Glutamatergic neuron (in vitro differentiated cells): ENCODE measurements around the gene FEZ2. TPM values are rescaled to one million over a fixed set of nuclear protein-coding genes. Genes with fewer than 3 reads are reported as not detected.

ENCODE experiments used
- DNase-seq: peaks from one replicate; pipeline ENCODE4 v3.0.0; 2022
- H3K27ac Mint-ChIP-seq: one replicate; pipeline ENCODE4 v1.8.0; 2020; ENCODE audit warnings: mild to moderate bottlenecking, mixed read lengths, inconsistent platforms; ENCODE audit not compliant: unreplicated experiment
- H3K27me3 Mint-ChIP-seq: one replicate; pipeline ENCODE4 v1.8.0; 2020; ENCODE audit warnings: mild to moderate bottlenecking, moderate library complexity, mixed read lengths, inconsistent platforms; ENCODE audit not compliant: unreplicated experiment
- H3K36me3 Mint-ChIP-seq: one replicate; pipeline ENCODE4 v1.8.0; 2020; ENCODE audit warnings: mild to moderate bottlenecking, mixed read lengths, inconsistent platforms; ENCODE audit not compliant: unreplicated experiment
- H3K4me1 Mint-ChIP-seq: one replicate; pipeline ENCODE4 v1.8.0; 2020; ENCODE audit warnings: mild to moderate bottlenecking, low read depth, mixed read lengths, inconsistent platforms; ENCODE audit not compliant: unreplicated experiment
- H3K4me3 Mint-ChIP-seq: one replicate; pipeline ENCODE4 v1.8.0; 2020; ENCODE audit warnings: mild to moderate bottlenecking, mixed read lengths, inconsistent platforms; ENCODE audit not compliant: unreplicated experiment
- H3K9me3 Mint-ChIP-seq: one replicate; pipeline ENCODE4 v1.8.0; 2020; ENCODE audit warnings: mild to moderate bottlenecking, moderate library complexity, mixed read lengths, inconsistent platforms; ENCODE audit not compliant: unreplicated experiment
- total RNA-seq: library from RNA; stranded (reverse); fragmentation: NEBNext Ultra II Directional; extraction: Animal tissue kit (Norgen Biotek cat#: 25700); gene quantifications from one replicate; pipeline ENCODE4 v1.2.1, GENCODE V29; 2021; ENCODE audit not compliant: unreplicated experiment
- TF ChIP-seq, protein P1 (sequence below): fragments of 200-600 bp; sonication (generic); IDR thresholded peaks from one replicate; pipeline ENCODE4 v1.5.0; 2021; ENCODE audit not compliant: partially characterized antibody, unreplicated experiment

The FEZ2 gene
- total RNA-seq, 1 donor from 2014 or later: 47.3 TPM

DNA sequence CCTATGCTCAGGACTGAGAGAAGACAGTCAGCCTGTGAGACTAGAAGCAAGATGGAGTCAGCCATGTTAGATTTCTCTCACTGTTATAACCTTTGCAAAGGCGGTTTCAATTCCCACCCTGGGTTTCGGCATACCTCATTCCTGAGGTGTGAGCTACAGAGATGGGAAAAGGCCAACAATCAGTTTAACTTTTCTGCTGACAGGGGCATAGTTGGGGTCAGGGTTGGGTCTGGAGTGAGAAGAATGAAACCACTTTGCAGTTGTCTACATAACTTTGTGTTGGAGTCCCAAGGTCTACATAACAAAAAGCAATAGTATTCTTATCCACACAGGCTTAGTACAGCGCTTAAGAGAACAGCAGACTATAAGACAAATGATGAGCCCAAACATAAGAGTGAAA lies 28.1 kb upstream of the FEZ2 start:
- Mint-ChIP-seq H3K9me3 (no peaks in the 10 kb centered on the region), H3K27me3 (no peaks in the 10 kb centered on the region), H3K36me3 (no peaks in the 10 kb centered on the region), H3K4me1 (no peaks in the 10 kb centered on the region), H3K27ac (no peak overlapping the region), H3K4me3 (no peak overlapping the region)
- DNase-seq: no peak
- TF ChIP-seq, protein P1, sequence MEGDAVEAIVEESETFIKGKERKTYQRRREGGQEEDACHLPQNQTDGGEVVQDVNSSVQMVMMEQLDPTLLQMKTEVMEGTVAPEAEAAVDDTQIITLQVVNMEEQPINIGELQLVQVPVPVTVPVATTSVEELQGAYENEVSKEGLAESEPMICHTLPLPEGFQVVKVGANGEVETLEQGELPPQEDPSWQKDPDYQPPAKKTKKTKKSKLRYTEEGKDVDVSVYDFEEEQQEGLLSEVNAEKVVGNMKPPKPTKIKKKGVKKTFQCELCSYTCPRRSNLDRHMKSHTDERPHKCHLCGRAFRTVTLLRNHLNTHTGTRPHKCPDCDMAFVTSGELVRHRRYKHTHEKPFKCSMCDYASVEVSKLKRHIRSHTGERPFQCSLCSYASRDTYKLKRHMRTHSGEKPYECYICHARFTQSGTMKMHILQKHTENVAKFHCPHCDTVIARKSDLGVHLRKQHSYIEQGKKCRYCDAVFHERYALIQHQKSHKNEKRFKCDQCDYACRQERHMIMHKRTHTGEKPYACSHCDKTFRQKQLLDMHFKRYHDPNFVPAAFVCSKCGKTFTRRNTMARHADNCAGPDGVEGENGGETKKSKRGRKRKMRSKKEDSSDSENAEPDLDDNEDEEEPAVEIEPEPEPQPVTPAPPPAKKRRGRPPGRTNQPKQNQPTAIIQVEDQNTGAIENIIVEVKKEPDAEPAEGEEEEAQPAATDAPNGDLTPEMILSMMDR: no peak

DNA sequence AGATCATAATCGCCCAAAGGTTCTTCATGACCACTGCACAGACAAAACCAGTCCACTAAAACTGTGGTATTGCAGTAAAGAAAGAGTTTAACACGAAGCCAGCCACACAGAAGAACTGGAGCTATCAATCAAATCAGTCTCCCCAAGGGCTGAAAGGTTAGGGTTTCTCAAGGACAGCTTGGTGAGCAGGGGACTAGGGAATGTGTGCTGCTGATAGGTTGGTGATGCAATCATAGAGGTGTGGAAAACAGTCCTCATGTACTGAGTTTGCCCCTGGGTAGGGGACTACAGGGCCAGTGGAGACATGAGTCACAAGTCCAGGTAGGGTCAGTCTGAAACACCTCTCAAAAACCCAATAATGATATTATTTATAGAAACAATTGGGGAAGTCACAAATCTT lies 27.3 kb upstream of the FEZ2 start:
- Mint-ChIP-seq H3K36me3 (no peaks in the 10 kb centered on the region), H3K27me3 (no peaks in the 10 kb centered on the region), H3K4me3 (no peak overlapping the region), H3K4me1 (no peaks in the 10 kb centered on the region), H3K9me3 (no peaks in the 10 kb centered on the region), H3K27ac (no peak overlapping the region)
- DNase-seq: no peak
- TF ChIP-seq, protein P1: no peak

DNA sequence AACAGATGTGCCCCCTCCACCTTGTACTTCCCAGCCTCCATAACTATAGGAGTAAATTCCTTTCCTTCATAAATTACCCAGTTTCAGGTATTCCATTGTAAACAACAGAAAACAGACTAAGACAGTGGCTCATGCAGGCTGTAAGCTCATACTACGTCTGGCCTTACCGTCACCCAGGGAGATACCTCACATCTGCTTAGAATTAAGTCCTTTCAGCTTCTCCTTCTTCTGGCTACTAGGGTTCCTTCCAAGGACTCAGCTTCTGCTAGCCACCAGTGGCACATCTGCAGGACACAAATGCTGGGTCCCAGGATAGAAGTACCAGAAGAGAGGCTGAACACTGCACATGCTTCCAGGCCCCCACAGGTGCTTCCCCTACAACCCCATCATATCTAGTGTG lies 22.4 kb upstream of the FEZ2 start:
- no peaks in the 10 kb centered on the region for H3K9me3 Mint-ChIP-seq
- no peak overlapping the region for H3K4me3 Mint-ChIP-seq
- no peaks in the 10 kb centered on the region for H3K36me3 Mint-ChIP-seq
- no peak overlapping the region for H3K27ac Mint-ChIP-seq
- peaks cover 4% of the 10 kb centered on the region for H3K4me1 Mint-ChIP-seq
- TF ChIP-seq, protein P1: no peak
- DNase-seq: no peak
- H3K27me3 Mint-ChIP-seq: peaks cover 2% of the 10 kb centered on the region

DNA sequence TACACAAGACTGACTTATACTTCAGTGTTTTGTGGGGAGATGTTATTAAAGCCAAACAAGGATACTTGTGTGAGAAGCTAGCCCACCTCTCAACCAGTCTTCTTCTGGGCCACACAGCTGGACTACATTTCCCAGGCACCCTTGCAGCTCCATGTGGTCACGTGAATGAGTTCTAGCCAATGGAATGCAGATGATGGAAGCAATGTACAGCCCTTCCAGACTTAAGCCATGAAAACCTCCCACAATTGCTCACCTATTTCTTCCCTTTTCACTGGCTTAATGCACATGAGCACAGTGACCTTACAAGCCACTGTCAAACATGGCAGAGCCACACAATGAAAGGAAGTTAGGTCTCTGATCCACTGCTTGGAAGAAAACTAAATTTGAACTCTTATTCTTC lies 20.4 kb upstream of the FEZ2 start:
- DNase-seq: peak; percentile 67
- H3K9me3 Mint-ChIP-seq: no peaks in the 10 kb centered on the region
- no peaks in the 10 kb centered on the region for H3K36me3 Mint-ChIP-seq
- peaks cover 19% of the 10 kb centered on the region for H3K4me1 Mint-ChIP-seq
- H3K27me3 Mint-ChIP-seq: peaks cover 3% of the 10 kb centered on the region
- no peak overlapping the region for H3K27ac Mint-ChIP-seq
- TF ChIP-seq, protein P1: no peak
- H3K4me3 Mint-ChIP-seq: no peak overlapping the region

DNA sequence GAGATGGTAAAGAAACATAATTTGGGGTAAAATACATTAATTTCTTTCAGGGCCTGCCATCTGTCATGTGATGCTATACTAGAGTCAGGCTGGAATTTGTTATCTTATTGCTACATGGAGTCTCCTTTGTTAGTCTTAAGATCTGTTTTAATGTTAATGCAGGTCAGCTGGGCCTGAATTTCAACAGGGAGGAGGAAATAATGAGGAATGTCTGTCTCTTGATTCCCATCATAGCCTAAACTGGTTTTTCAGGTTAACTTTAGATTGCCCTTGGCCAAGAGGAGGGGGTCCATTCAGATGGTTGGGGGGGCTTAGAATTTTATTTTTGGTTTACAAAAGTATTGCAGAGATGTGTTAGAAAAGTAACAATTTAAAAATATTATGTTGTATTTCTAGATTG lies 19.0 kb upstream of the FEZ2 start:
- Mint-ChIP-seq H3K4me3 (no peak overlapping the region), H3K4me1 (peaks cover 19% of the 10 kb centered on the region), H3K9me3 (no peaks in the 10 kb centered on the region), H3K27ac (no peak overlapping the region), H3K36me3 (no peaks in the 10 kb centered on the region), H3K27me3 (peaks cover 3% of the 10 kb centered on the region)
- TF ChIP-seq, protein P1: no peak
- DNase-seq: no peak
